Measurements from ENCODE around the gene SPATA17.

The SPATA17 gene

GRCh38 chr1:217861658-217862057, 230.5 kb downstream of the SPATA17 start:
- no peak for DNase-seq

GRCh38 chr1:217867446-217867995, 236.4 kb downstream of the SPATA17 start:
- no peak for DNase-seq

GRCh38 chr1:217871955-217872354, 240.8 kb downstream of the SPATA17 start:
- DNase-seq: no peak

GRCh38 chr1:217875229-217875628, 244.1 kb downstream of the SPATA17 start:
- no peak for DNase-seq

GRCh38 chr1:217876401-217876800, 245.3 kb downstream of the SPATA17 start:
- DNase-seq: no peak

GRCh38 chr1:217876896-217877295, 245.8 kb downstream of the SPATA17 start:
- no peak for DNase-seq

GRCh38 chr1:217881131-217881543, 250.0 kb downstream of the SPATA17 start:
- no peak for DNase-seq

GRCh38 chr1:217881607-217882332, 250.6 kb downstream of the SPATA17 start:
- no peak for DNase-seq

- DNase-seq: no peak
Observed at GRCh38 chr1:217885181-217885580, 254.0 kb downstream of the SPATA17 start.

- DNase-seq: no peak
Observed at GRCh38 chr1:217888328-217888727, 257.2 kb downstream of the SPATA17 start.

GRCh38 chr1:217889401-217889800, 258.3 kb downstream of the SPATA17 start:
- no peak for DNase-seq

- DNase-seq: no peak
Observed at GRCh38 chr1:217891966-217892365, 260.8 kb downstream of the SPATA17 start.

GRCh38 chr1:217892750-217893149, 261.6 kb downstream of the SPATA17 start:
- no peak for DNase-seq

- no peak for DNase-seq
Observed at GRCh38 chr1:217895841-217896240, 264.7 kb downstream of the SPATA17 start.

- no peak for DNase-seq
Observed at GRCh38 chr1:217896490-217896889, 265.3 kb downstream of the SPATA17 start.

GRCh38 chr1:217897100-217897499, 266.0 kb downstream of the SPATA17 start:
- DNase-seq: no peak

- DNase-seq: no peak
Observed at GRCh38 chr1:217899614-217900013, 268.5 kb downstream of the SPATA17 start.

GRCh38 chr1:217907504-217907903, 276.4 kb downstream of the SPATA17 start:
- DNase-seq: no peak

GRCh38 chr1:217910203-217910602, 279.1 kb downstream of the SPATA17 start:
- DNase-seq: no peak

GRCh38 chr1:217910791-217911320, 279.7 kb downstream of the SPATA17 start:
- DNase-seq: no peak

- no peak for DNase-seq
Observed at GRCh38 chr1:217911908-217912307, 280.8 kb downstream of the SPATA17 start.

- no peak for DNase-seq
Observed at GRCh38 chr1:217917281-217917887, 286.2 kb downstream of the SPATA17 start.

GRCh38 chr1:217919683-217920388, 288.7 kb downstream of the SPATA17 start:
- DNase-seq: no peak

Data from activated CD4-positive, alpha-beta T cell treated with anti-CD3 and anti-CD28 coated beads, Interleukin-2, amount 50 U/mL, for 1 hour (primary cell).